Endothelial cell (in vitro differentiated cells): ENCODE results near the gene TMEM168. TPM values are rescaled to one million over a fixed set of nuclear protein-coding genes. Genes with fewer than 3 reads are reported as not detected.
"Not testable (repeated sequence)": the region's sequence is repeated elsewhere in the genome, so short reads cannot be mapped to it uniquely, and the experiment has no call there.

Source experiments
- DNase-seq: peaks from one replicate; pipeline ENCODE4 v3.0.0; 2021; ENCODE audit warnings: low spot score
- H3K27ac Mint-ChIP-seq: one replicate; pipeline ENCODE4 v1.8.0; 2021; ENCODE audit warnings: mixed read lengths, inconsistent platforms; ENCODE audit not compliant: unreplicated experiment
- H3K27me3 Mint-ChIP-seq: one replicate; pipeline ENCODE4 v1.8.0; 2021; ENCODE audit warnings: mild to moderate bottlenecking, moderate library complexity, mixed read lengths, inconsistent platforms; ENCODE audit not compliant: unreplicated experiment
- H3K36me3 Mint-ChIP-seq: one replicate; pipeline ENCODE4 v1.8.0; 2021; ENCODE audit warnings: mild to moderate bottlenecking, low read depth, mixed read lengths, inconsistent platforms; ENCODE audit not compliant: unreplicated experiment
- H3K4me1 Mint-ChIP-seq: one replicate; pipeline ENCODE4 v1.8.0; 2021; ENCODE audit warnings: mild to moderate bottlenecking, mixed read lengths, inconsistent platforms; ENCODE audit not compliant: unreplicated experiment
- H3K4me3 Mint-ChIP-seq: one replicate; pipeline ENCODE4 v1.8.0; 2021; ENCODE audit warnings: mild to moderate bottlenecking, mixed read lengths, inconsistent platforms; ENCODE audit not compliant: unreplicated experiment
- H3K9me3 Mint-ChIP-seq: one replicate; pipeline ENCODE4 v1.8.0; 2021; ENCODE audit warnings: mixed read lengths, inconsistent platforms; ENCODE audit not compliant: unreplicated experiment
- CTCF ChIP-seq: fragments of 200-600 bp; sonication (generic); IDR thresholded peaks from one replicate; pipeline ENCODE4 v1.5.0; 2021; ENCODE audit warnings: antibody characterized with exemption; ENCODE audit not compliant: unreplicated experiment
- long read RNA-seq: library from polyadenylated mRNA; unstranded; transcript quantifications from one replicate; pipeline ENCODE4 v2.0.0, GENCODE V29; 2020; ENCODE audit not compliant: unreplicated experiment
- total RNA-seq: library from RNA; stranded (reverse); fragmentation: NEBNext Ultra II Directional; extraction: Animal tissue kit (Norgen Biotek cat#: 25700); gene quantifications from one replicate; pipeline ENCODE4 v1.2.1, GENCODE V29; 2021; ENCODE audit not compliant: unreplicated experiment

Gene TMEM168
- 11.6 TPM for total RNA-seq
- long read RNA-seq, full-length matches to known transcripts: 4 of 5 reads
- long read RNA-seq, partial matches to known transcripts: 0 of 5 reads
- long read RNA-seq, other reads (novel, unspliced or antisense): 1 of 5 reads

GRCh38 chr7:112789817-112790585 is at the start of gene TMEM168:
TMEM168 (minus strand) TSS chr7:112790393; CDS start chr7:112784825, 5,568 bp downstream.
- Mint-ChIP-seq H3K36me3 (no peaks in the 10 kb centered on the region), H3K27ac (peak within 1 kb of the TSS; percentile 61), H3K4me1 (peaks cover 17% of the 10 kb centered on the region), H3K27me3 (peaks cover 4% of the 10 kb centered on the region), H3K9me3 (no peaks in the 10 kb centered on the region), H3K4me3 (peak within 1 kb of the TSS; percentile 94)
- no peak for TF ChIP-seq CTCF
- DNase-seq: peak; percentile 79

- DNase-seq, H3K27ac Mint-ChIP-seq, H3K4me3 Mint-ChIP-seq, H3K36me3 Mint-ChIP-seq, H3K4me1 Mint-ChIP-seq, H3K27me3 Mint-ChIP-seq, H3K9me3 Mint-ChIP-seq: not testable (repeated sequence)
Observed at GRCh38 chr7:112835928-112836327, 45.7 kb upstream of the TMEM168 start.

GRCh38 chr7:112833082-112833481 is 42.9 kb upstream of the TMEM168 start:
- no peaks in the 10 kb centered on the region for H3K9me3 Mint-ChIP-seq
- H3K27ac Mint-ChIP-seq: no peak overlapping the region
- peaks cover 15% of the 10 kb centered on the region for H3K36me3 Mint-ChIP-seq
- DNase-seq: no peak
- TF ChIP-seq CTCF: no peak
- no peak overlapping the region for H3K4me3 Mint-ChIP-seq
- no peaks in the 10 kb centered on the region for H3K27me3 Mint-ChIP-seq
- no peaks in the 10 kb centered on the region for H3K4me1 Mint-ChIP-seq

GRCh38 chr7:112830769-112831168 is 40.6 kb upstream of the TMEM168 start:
- Mint-ChIP-seq H3K27ac (no peak overlapping the region), H3K4me3 (no peak overlapping the region), H3K9me3 (no peaks in the 10 kb centered on the region), H3K4me1 (no peaks in the 10 kb centered on the region), H3K36me3 (peaks cover 15% of the 10 kb centered on the region), H3K27me3 (peaks cover 2% of the 10 kb centered on the region)
- no peak for DNase-seq
- TF ChIP-seq CTCF: no peak

- Mint-ChIP-seq H3K9me3 (no peaks in the 10 kb centered on the region), H3K36me3 (peaks cover 15% of the 10 kb centered on the region), H3K4me1 (no peaks in the 10 kb centered on the region), H3K27ac (no peak overlapping the region), H3K27me3 (peaks cover 2% of the 10 kb centered on the region), H3K4me3 (no peak overlapping the region)
- no peak for TF ChIP-seq CTCF
- no peak for DNase-seq
Observed at GRCh38 chr7:112828696-112829095, 38.5 kb upstream of the TMEM168 start.
